Thyroid gland (tissue), 4 donors: ENCODE measurements around the gene USP49. TPM values are rescaled to one million over a fixed set of nuclear protein-coding genes. Genes with fewer than 3 reads are reported as not detected.

Experiments
- DNase-seq, 2 donors: peaks; one replicate each; pipeline ENCODE4 v3.0.0-alpha.2; 2019
- H3K27ac ChIP-seq, 3 donors: fragments of 200-600 bp; sonication (generic); 1 replicate in 2 of 3; 2 replicates in 1 of 3; pipeline ENCODE4 v1.5.1; 2016 to 2019; ENCODE audit warnings: mild to moderate bottlenecking in 1 of 3, moderate library complexity in 1 of 3
- H3K27me3 ChIP-seq: fragments of 200-600 bp; sonication (generic); one replicate; pipeline ENCODE4 v1.5.1; 2019
- H3K36me3 ChIP-seq, 2 donors: fragments of 200-600 bp; sonication (generic); one replicate each; pipeline ENCODE4 v1.5.1; 2016 to 2019
- H3K4me1 ChIP-seq, 2 donors: fragments of 200-600 bp; sonication (generic); one replicate each; pipeline ENCODE4 v1.5.1; 2017 to 2019
- H3K4me3 ChIP-seq, 3 donors: fragments of 200-600 bp; sonication (generic); replicated peaks in 1 of 3; 1 replicate in 2 of 3; 2 replicates in 1 of 3; pipeline ENCODE4 v1.5.1; 2016; ENCODE audit warnings: mild to moderate bottlenecking in 1 of 3
- H3K9me3 ChIP-seq: fragments of 200-600 bp; sonication (generic); one replicate; pipeline ENCODE4 v1.5.1; 2017
- CTCF ChIP-seq, 6 experiments: fragments of 200-600 bp in 3 of 6; fragments of 450-650 bp in 3 of 6; sonication (generic) in 3 of 6; IDR thresholded peaks; one replicate each; pipeline ENCODE4 v1.5.1; 2016 to 2019; ENCODE audit warnings: antibody characterized with exemption in 6 of 6, mild to moderate bottlenecking in 2 of 6, inconsistent platforms in 1 of 6, moderate library complexity in 1 of 6
- POLR2A ChIP-seq, 2 donors: fragments of 450-650 bp; IDR thresholded peaks; one replicate each; pipeline ENCODE4 v1.6.1; 2017; ENCODE audit warnings: antibody characterized with exemption in 2 of 2, mild to moderate bottlenecking in 2 of 2, moderate library complexity in 1 of 2
- WGBS, 2 donors: methylation state at CpG; one replicate each; pipeline ENCODE4 v1.1.5; 2017; 5-methylcytosine and 5-hydroxymethylcytosine counted together
- intact Hi-C: fragments of 100-400 bp; cut with DNase I; formaldehyde crosslinking; loops from one replicate; pipeline ENCODE4 v1.15.1; 2023
- total RNA-seq, 4 donors: library from RNA; depleted of rRNA; stranded (reverse); fragments of >200 nt; gene quantifications; one replicate each; pipeline ENCODE4 v1.2.3, GENCODE V29; 2016

USP49 gene
- total RNA-seq, 4 donors from 2014 or later: 9.8 to 17.5 (median 13.8) TPM

- Histone ChIP-seq H3K27me3 (no peaks in the 10 kb centered on the region), H3K4me1 (no peaks in the 10 kb centered on the region), H3K9me3 (no peaks in the 10 kb centered on the region), H3K4me3 (no peak overlapping the region), H3K27ac (no peak overlapping the region), H3K36me3 (no peaks in the 10 kb centered on the region)
- WGBS, 2 donors: 91 to 99% methylated on average over 2 of the region's 2 CpGs
- TF ChIP-seq POLR2A (IDR thresholded peaks at IDR 0.05): no peak
- no peak for TF ChIP-seq CTCF (IDR thresholded peaks at IDR 0.05)
- intact Hi-C loops: no loop called here
- no peak for DNase-seq
These were observed 36.5 kb downstream of the USP49 start for GRCh38 chr6:41858703-41859102.

- 96 to 97% methylated on average over 3 of the region's 3 CpGs for WGBS, 2 donors
These were observed 44.3 kb downstream of the USP49 start for GRCh38 chr6:41850861-41851260.

GRCh38 chr6:41846666-41847237, 48.4 kb downstream of the USP49 start:
- WGBS, 2 donors: 6 to 13% methylated on average over 1 of the region's 1 CpG
- Histone ChIP-seq H3K9me3 (no peaks in the 10 kb centered on the region), H3K27me3 (no peaks in the 10 kb centered on the region), H3K36me3 (no peaks in the 10 kb centered on the region), H3K4me1 (peaks cover 0 to 7% of the 10 kb centered on the region in 2 donors), H3K4me3 (no peak overlapping the region), H3K27ac (peak overlapping the region in 2 of 3 donors; percentile 11 to 18)
- TF ChIP-seq POLR2A (IDR thresholded peaks at IDR 0.05): no peak
- peak; percentile 48 to 94 (median 84) for TF ChIP-seq CTCF (IDR thresholded peaks at IDR 0.05)
- peak; percentile 66 to 68 for DNase-seq
- intact Hi-C loops: loop anchor here (5.0 kb wide), 2 partner anchors 91 to 196 kb away; no protein-coding TSS in a partner anchor

More at GRCh38 chr6:41850861-41851260, 44.3 kb downstream of the USP49 start:
- H3K4me3 ChIP-seq: no peak overlapping the region
- intact Hi-C loops: no loop called here
- H3K4me1 ChIP-seq: peaks cover 0 to 7% of the 10 kb centered on the region in 2 donors
- H3K27ac ChIP-seq: no peak overlapping the region
- H3K9me3 ChIP-seq: no peaks in the 10 kb centered on the region
- H3K36me3 ChIP-seq: no peaks in the 10 kb centered on the region
- no peak for TF ChIP-seq CTCF (IDR thresholded peaks at IDR 0.05)
- no peak for TF ChIP-seq POLR2A (IDR thresholded peaks at IDR 0.05)
- H3K27me3 ChIP-seq: no peaks in the 10 kb centered on the region
- DNase-seq: no peak

GRCh38 chr6:41843178-41843577, 52.0 kb downstream of the USP49 start:
- Histone ChIP-seq H3K4me1 (peaks cover 0 to 7% of the 10 kb centered on the region in 2 donors), H3K4me3 (no peak overlapping the region), H3K27me3 (no peaks in the 10 kb centered on the region), H3K9me3 (no peaks in the 10 kb centered on the region), H3K36me3 (no peaks in the 10 kb centered on the region), H3K27ac (no peak overlapping the region)
- WGBS, 2 donors: 96 to 97% methylated on average over 9 of the region's 9 CpGs
- intact Hi-C loops: no loop called here
- TF ChIP-seq POLR2A (IDR thresholded peaks at IDR 0.05) (no peak), CTCF (IDR thresholded peaks at IDR 0.05) (no peak)
- DNase-seq: no peak

- no peak for TF ChIP-seq POLR2A (IDR thresholded peaks at IDR 0.05)
- TF ChIP-seq CTCF (IDR thresholded peaks at IDR 0.05): no peak
- Histone ChIP-seq H3K36me3 (no peaks in the 10 kb centered on the region), H3K27me3 (no peaks in the 10 kb centered on the region), H3K27ac (no peak overlapping the region), H3K9me3 (no peaks in the 10 kb centered on the region), H3K4me1 (no peaks in the 10 kb centered on the region), H3K4me3 (no peak overlapping the region)
- no peak for DNase-seq
- 92 to 96% methylated on average over 4 of the region's 4 CpGs for WGBS, 2 donors
- intact Hi-C loops: no loop called here
These were observed 54.8 kb downstream of the USP49 start for GRCh38 chr6:41840326-41840725.
